T-cell (primary cell): ENCODE measurements around the gene ANAPC1. TPM values are rescaled to one million over a fixed set of nuclear protein-coding genes. Genes with fewer than 3 reads are reported as not detected.
A peak's percentile ranks its signal among the peaks of the same experiment; 100 is the strongest.

Source experiments
- ATAC-seq, 4 experiments: fragments of 200-7000 bp in 3 of 4; fragments of 150-1000 bp in 1 of 4; cut with Tn5 transposase; replicated peaks in 1 of 4; 1 replicate in 3 of 4; 2 replicates in 1 of 4; pipeline ENCODE4 v1.10.0; 2021; ENCODE audit warnings: moderate library complexity in 3 of 4, mild to moderate bottlenecking in 2 of 4, moderate number of reproducible peaks in 1 of 4
- CTCF ChIA-PET, 2 donors: fragments of 300-600 bp; sonication (Branson Sonifier 250); formaldehyde crosslinking; loops; one replicate each; lab custom pipeline; 2022; ENCODE audit warnings: antibody characterized with exemption in 2 of 2; lab: Charles Lee
- POLR2A ChIA-PET, 2 donors: fragments of 300-600 bp; sonication (Branson Sonifier 250); formaldehyde crosslinking; loops; one replicate each; lab custom pipeline; 2022; ENCODE audit warnings: antibody characterized with exemption in 2 of 2; lab: Charles Lee
- DNase-seq, 35 experiments: peaks; one replicate each; pipeline versions ENCODE4 v3.0.0 to v3.0.0-alpha.2; 2013 to 2023
- H3K27ac ChIP-seq: one replicate; pipeline ENCODE4 v1.5.1; 2013; ENCODE audit warnings: low read length
- H3K27me3 ChIP-seq, 2 experiments: replicated peaks in 1 of 2; 1 replicate in 1 of 2; 2 replicates in 1 of 2; pipeline versions ENCODE4 v1.6.1 to v1.7.0; 2013; ENCODE audit warnings: low read length in 1 of 2, mixed read lengths in 1 of 2; ENCODE audit not compliant: control insufficient read depth in 2 of 2, insufficient read depth in 2 of 2; ENCODE audit errors: extremely low read depth in 1 of 2
- H3K36me3 ChIP-seq, 2 donors: 1 replicate in 1 of 2; 2 replicates in 1 of 2; pipeline versions ENCODE4 v1.6.1 to v1.7.0; 2013; ENCODE audit warnings: low read length in 1 of 2; ENCODE audit not compliant: control insufficient read depth in 2 of 2, insufficient read depth in 1 of 2; ENCODE audit errors: extremely low read depth in 1 of 2
- H3K4me1 ChIP-seq, 2 experiments: 1 replicate in 1 of 2; 2 replicates in 1 of 2; pipeline versions ENCODE4 v1.6.1 to v1.7.0; 2013; ENCODE audit warnings: low read length in 2 of 2, mixed read lengths in 1 of 2; ENCODE audit not compliant: insufficient read depth in 2 of 2, control insufficient read depth in 1 of 2; ENCODE audit errors: extremely low read depth in 1 of 2
- H3K4me3 ChIP-seq, 2 donors: 1 replicate in 1 of 2; 2 replicates in 1 of 2; pipeline versions ENCODE4 v1.5.1 to v1.7.0; 2013; ENCODE audit warnings: mild to moderate bottlenecking in 2 of 2, low read length in 1 of 2, moderate library complexity in 1 of 2; ENCODE audit not compliant: control insufficient read depth in 1 of 2; ENCODE audit errors: extremely low read depth in 1 of 2
- H3K9me3 ChIP-seq: 2 replicates; pipeline ENCODE4 v1.7.0; 2013
- H3K27ac Mint-ChIP-seq, 2 donors: one replicate each; pipeline ENCODE4 v1.8.0; 2020 to 2021; ENCODE audit warnings: mild to moderate bottlenecking in 2 of 2, mixed read lengths in 2 of 2
- H3K27me3 Mint-ChIP-seq, 2 donors: one replicate each; pipeline ENCODE4 v1.8.0; 2021 to 2022; ENCODE audit warnings: mixed read lengths in 2 of 2
- H3K36me3 Mint-ChIP-seq: one replicate; pipeline ENCODE4 v1.8.0; 2021; ENCODE audit warnings: mixed read lengths
- H3K4me1 Mint-ChIP-seq, 3 donors: one replicate each; pipeline ENCODE4 v1.8.0; 2020 to 2022; ENCODE audit warnings: mixed read lengths in 3 of 3, mild to moderate bottlenecking in 1 of 3
- H3K4me3 Mint-ChIP-seq, 3 donors: one replicate each; pipeline ENCODE4 v1.8.0; 2020 to 2022; ENCODE audit warnings: mild to moderate bottlenecking in 3 of 3, mixed read lengths in 3 of 3, moderate library complexity in 3 of 3
- H3K9me3 Mint-ChIP-seq, 3 donors: one replicate each; pipeline ENCODE4 v1.8.0; 2020 to 2022; ENCODE audit warnings: mixed read lengths in 3 of 3
- WGBS: methylation state at CpG from one replicate; pipeline ENCODE4 v1.1.5; 2013; ENCODE audit warnings: missing lambda C conversion rate; ENCODE audit not compliant: insufficient coverage; 5-methylcytosine and 5-hydroxymethylcytosine counted together
- total RNA-seq, 35 experiments: library from RNA in 6 of 35; stranded (reverse) in 6 of 35; fragments of 120-200 nt in 1 of 35; gene quantifications; one replicate each; pipeline versions ENCODE4 v1.2.1 to v1.2.4 and lab custom pipeline; 2013 to 2026

The ANAPC1 gene, protein sequence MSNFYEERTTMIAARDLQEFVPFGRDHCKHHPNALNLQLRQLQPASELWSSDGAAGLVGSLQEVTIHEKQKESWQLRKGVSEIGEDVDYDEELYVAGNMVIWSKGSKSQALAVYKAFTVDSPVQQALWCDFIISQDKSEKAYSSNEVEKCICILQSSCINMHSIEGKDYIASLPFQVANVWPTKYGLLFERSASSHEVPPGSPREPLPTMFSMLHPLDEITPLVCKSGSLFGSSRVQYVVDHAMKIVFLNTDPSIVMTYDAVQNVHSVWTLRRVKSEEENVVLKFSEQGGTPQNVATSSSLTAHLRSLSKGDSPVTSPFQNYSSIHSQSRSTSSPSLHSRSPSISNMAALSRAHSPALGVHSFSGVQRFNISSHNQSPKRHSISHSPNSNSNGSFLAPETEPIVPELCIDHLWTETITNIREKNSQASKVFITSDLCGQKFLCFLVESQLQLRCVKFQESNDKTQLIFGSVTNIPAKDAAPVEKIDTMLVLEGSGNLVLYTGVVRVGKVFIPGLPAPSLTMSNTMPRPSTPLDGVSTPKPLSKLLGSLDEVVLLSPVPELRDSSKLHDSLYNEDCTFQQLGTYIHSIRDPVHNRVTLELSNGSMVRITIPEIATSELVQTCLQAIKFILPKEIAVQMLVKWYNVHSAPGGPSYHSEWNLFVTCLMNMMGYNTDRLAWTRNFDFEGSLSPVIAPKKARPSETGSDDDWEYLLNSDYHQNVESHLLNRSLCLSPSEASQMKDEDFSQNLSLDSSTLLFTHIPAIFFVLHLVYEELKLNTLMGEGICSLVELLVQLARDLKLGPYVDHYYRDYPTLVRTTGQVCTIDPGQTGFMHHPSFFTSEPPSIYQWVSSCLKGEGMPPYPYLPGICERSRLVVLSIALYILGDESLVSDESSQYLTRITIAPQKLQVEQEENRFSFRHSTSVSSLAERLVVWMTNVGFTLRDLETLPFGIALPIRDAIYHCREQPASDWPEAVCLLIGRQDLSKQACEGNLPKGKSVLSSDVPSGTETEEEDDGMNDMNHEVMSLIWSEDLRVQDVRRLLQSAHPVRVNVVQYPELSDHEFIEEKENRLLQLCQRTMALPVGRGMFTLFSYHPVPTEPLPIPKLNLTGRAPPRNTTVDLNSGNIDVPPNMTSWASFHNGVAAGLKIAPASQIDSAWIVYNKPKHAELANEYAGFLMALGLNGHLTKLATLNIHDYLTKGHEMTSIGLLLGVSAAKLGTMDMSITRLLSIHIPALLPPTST (N-terminal part only)
- total RNA-seq, result 10 to 100 TPM; 51.3 to 69.9 (median 63.8) TPM
- total RNA-seq (2013), result 58.7 TPM
- total RNA-seq (lab: John Stamatoyannopoulos, UW), result 49.3 to 184 (median 88.7) reads per million in 29 experiments

DNA sequence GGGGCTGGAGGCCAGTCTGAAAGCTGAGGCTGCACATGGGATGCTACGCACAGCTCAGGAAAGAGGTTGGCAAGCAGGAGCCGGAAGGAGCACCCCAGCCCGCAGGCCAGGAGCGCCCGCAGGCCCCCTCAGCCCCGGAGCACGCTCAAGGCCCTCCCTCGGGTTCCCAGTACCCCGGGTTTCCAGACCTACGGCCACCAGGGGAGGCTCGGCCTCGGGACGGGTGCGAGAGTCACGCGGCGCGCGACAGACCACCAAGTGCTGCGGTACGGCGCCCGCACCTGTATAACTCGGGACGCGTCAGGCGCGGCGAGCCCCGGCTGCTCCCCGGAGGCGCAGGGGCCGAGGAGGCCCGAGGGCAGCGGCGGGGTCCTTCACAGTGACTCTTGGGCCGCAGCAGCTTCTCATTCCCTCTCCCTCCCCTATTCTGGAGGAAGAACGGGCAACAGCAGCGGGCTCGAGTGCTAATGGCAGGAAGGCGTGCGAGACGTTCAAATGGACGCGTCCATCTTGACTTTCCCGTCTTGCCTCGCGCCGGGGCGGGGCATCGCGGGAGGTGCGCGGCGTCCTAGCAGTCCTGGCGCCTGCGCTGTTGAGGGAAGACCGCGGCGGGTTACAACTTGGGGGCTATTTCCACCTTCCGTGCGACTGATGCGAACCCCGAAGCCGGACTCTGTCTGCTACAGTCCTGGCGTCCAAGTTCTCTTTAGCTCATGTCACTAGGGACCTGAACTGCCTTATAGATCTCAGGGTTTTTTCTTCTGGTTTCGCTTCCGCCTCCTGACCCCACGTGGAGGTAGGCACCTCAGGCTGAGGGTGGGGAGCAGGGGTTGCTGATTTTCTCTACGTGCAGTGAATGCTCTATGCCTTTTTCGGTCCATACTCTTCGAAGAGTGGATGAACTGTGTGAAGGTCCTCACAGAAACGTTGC lies at the start of gene ANAPC1:
Gene ANAPC1, minus strand, starts transcription at position 533 of the 931 bp plus-strand sequence. CDS start 3,368 bp downstream, outside the sequence.
- Histone ChIP-seq H3K4me1 (peaks cover 2 to 18% of the 10 kb centered on the region in 2 experiments), H3K27ac (peak within 1 kb of the TSS; percentile 85), H3K27me3 (no peaks in the 10 kb centered on the region), H3K4me3 (peak within 1 kb of the TSS; percentile 94 to 97), H3K9me3 (no peaks in the 10 kb centered on the region), H3K36me3 (no peaks in the 10 kb centered on the region)
- 0% methylated on average over 65 of the region's 73 CpGs for WGBS
- ATAC-seq (peak; percentile 96 to 97 (median 97)), DNase-seq (peak; percentile 70 to 89 (median 82))
- ChIA-PET POLR2A (interaction anchor here in 1 of 2 donors (0.6 kb wide), 1 partner anchor 353 kb away, joined by 3 read pairs; no protein-coding TSS in a partner anchor), CTCF (interaction anchor here (0.6 to 1.1 kb wide), 7 partner anchors 117 to 617 kb away, joined by 3 to 5 read pairs (median 4); no protein-coding TSS in a partner anchor)
- Mint-ChIP-seq H3K9me3 (no peaks in the 10 kb centered on the region), H3K36me3 (peaks cover 4% of the 10 kb centered on the region), H3K27ac (peak within 1 kb of the TSS; percentile 96), H3K4me1 (peaks cover 9 to 21% (median 19%) of the 10 kb centered on the region in 3 donors), H3K27me3 (no peaks in the 10 kb centered on the region), H3K4me3 (peak within 1 kb of the TSS; percentile 84 to 95 (median 90))

DNA sequence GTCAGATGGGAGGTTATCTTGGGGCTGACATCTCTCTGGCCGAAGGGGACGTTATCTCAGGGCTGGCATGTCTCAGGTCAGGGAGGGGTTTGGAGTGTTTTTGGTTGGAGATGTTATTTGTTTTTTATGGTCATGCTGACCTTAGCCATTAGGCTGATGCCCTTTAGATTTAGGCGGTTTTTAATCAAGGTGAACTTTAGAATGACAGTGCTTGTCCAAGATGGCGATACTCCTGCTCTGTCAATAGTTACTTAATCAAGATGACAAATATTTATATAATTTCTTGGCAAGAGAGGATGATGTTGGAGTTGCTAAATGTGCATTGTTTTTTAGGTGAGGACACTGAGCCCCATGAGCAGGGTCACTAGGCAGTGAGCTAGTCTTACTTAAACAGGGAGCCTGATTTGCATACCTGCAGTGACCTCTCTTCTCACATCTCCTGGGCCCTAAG lies 48.9 kb upstream of the ANAPC1 start:
- peaks cover 0 to 4% (median 0%) of the 10 kb centered on the region in 3 donors for H3K4me1 Mint-ChIP-seq
- H3K27ac ChIP-seq, result no peak overlapping the region
- no peak overlapping the region for H3K27ac Mint-ChIP-seq
- H3K36me3 ChIP-seq, result no peaks in the 10 kb centered on the region
- no peak for ATAC-seq
- no peak overlapping the region for H3K4me3 Mint-ChIP-seq
- H3K9me3 ChIP-seq, result no peaks in the 10 kb centered on the region
- H3K27me3 Mint-ChIP-seq, result peaks cover 0 to 3% of the 10 kb centered on the region in 2 donors
- no peak for DNase-seq
- POLR2A ChIA-PET, result no interaction called here
- CTCF ChIA-PET, result no interaction called here
- H3K4me3 ChIP-seq, result no peak overlapping the region
- no peaks in the 10 kb centered on the region for H3K9me3 Mint-ChIP-seq
- 100% methylated on average over 2 of the region's 4 CpGs for WGBS
- peaks cover 0 to 6% of the 10 kb centered on the region in 2 experiments for H3K27me3 ChIP-seq
- no peaks in the 10 kb centered on the region for H3K4me1 ChIP-seq
- no peaks in the 10 kb centered on the region for H3K36me3 Mint-ChIP-seq

DNA sequence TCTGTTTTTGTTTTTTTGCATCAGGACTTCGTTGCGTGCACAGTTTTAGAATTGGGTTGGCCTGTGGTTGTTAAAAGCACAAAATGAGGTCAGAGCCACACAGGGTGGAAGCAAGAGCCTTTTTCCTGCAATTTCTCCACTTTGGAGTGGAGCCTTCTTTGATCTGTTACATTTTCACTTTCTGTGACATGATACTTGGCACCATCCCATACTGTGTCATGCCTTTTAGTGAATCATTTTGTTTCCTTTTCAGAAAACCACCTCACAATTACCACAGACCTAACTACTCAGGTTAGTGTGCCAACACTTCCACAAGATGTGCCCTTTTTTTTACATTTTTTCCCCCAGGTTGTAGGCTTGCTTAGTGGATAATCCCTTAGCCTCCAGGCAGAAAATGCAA lies 46.9 kb upstream of the ANAPC1 start:
- no peak for DNase-seq
- Mint-ChIP-seq H3K36me3 (no peaks in the 10 kb centered on the region), H3K4me1 (peaks cover 0 to 4% (median 0%) of the 10 kb centered on the region in 3 donors), H3K27ac (no peak overlapping the region), H3K9me3 (no peaks in the 10 kb centered on the region), H3K27me3 (peaks cover 0 to 7% of the 10 kb centered on the region in 2 donors), H3K4me3 (no peak overlapping the region)
- ATAC-seq, result no peak
- no peak overlapping the region for H3K27ac ChIP-seq
- 33% methylated on average over 2 of the region's 2 CpGs for WGBS
- no peaks in the 10 kb centered on the region for H3K9me3 ChIP-seq
- peaks cover 0 to 6% of the 10 kb centered on the region in 2 experiments for H3K27me3 ChIP-seq
- no peaks in the 10 kb centered on the region for H3K4me1 ChIP-seq
- POLR2A ChIA-PET, result no interaction called here
- no peak overlapping the region for H3K4me3 ChIP-seq
- CTCF ChIA-PET, result interaction anchor here in 1 of 2 donors (0.7 kb wide), 1 partner anchor 792 kb away, joined by 3 read pairs; no protein-coding TSS in a partner anchor
- H3K36me3 ChIP-seq, result no peaks in the 10 kb centered on the region

DNA sequence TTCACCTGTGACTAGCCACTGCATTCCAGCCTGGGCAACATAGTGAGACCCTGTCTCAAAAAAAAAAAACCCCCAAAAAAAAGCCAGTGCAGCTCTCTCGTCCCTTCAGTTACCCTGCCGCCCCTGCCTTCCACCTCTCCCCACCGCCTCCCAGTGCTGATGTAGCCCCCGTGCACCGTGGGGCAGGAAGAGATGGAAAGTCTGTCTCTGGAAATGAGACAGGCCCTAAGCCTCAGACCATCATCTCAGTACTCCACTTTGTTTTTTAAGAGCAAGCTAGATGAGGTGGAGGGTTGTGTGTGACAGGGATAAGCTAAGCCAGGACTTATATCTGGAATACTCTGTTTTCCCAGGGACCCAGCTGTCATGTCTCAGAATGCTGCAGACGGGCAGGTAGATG lies 46.4 kb upstream of the ANAPC1 start:
- no CpG with 5 or more reads among the region's 6 CpGs for WGBS
- ChIA-PET POLR2A (interaction anchor here in 1 of 2 donors (0.6 kb wide), 1 partner anchor 9 kb away, joined by 7 read pairs; no protein-coding TSS in a partner anchor), CTCF (no interaction called here)
- H3K4me3 Mint-ChIP-seq, result no peak overlapping the region
- no peaks in the 10 kb centered on the region for H3K9me3 Mint-ChIP-seq
- DNase-seq, result no peak
- H3K4me1 Mint-ChIP-seq, result peaks cover 0 to 4% (median 0%) of the 10 kb centered on the region in 3 donors
- H3K4me1 ChIP-seq, result no peaks in the 10 kb centered on the region
- ATAC-seq, result no peak
- no peaks in the 10 kb centered on the region for H3K36me3 ChIP-seq
- H3K4me3 ChIP-seq, result no peak overlapping the region
- H3K9me3 ChIP-seq, result no peaks in the 10 kb centered on the region
- peaks cover 0 to 8% of the 10 kb centered on the region in 2 experiments for H3K27me3 ChIP-seq
- no peak overlapping the region for H3K27ac ChIP-seq
- peaks cover 0 to 7% of the 10 kb centered on the region in 2 donors for H3K27me3 Mint-ChIP-seq
- H3K27ac Mint-ChIP-seq, result no peak overlapping the region
- H3K36me3 Mint-ChIP-seq, result no peaks in the 10 kb centered on the region

DNA sequence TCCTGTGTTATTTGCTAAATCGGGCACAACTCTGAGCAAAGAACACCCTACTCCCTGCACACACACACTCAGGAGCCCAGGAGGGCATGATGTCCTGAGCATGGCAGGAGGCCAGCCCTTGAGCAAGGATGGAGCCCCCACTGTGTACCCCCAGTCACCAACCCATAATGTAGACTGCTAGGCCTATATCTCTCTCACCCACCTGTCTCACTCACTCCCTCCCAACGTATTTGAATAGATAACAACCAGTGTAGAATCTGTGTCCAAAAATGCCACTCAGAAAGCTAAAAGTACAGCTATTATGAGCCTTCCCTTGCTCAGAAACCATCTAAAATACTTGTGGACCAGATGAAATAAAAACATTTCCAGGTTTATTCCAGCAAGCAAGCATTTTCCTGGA lies 43.7 kb upstream of the ANAPC1 start:
- Histone ChIP-seq H3K4me1 (no peaks in the 10 kb centered on the region), H3K9me3 (no peaks in the 10 kb centered on the region), H3K4me3 (no peak overlapping the region), H3K36me3 (no peaks in the 10 kb centered on the region), H3K27ac (no peak overlapping the region), H3K27me3 (peaks cover 0 to 12% of the 10 kb centered on the region in 2 experiments)
- H3K27ac Mint-ChIP-seq, result no peak overlapping the region
- WGBS, result 67% methylated on average over 1 of the region's 2 CpGs
- ChIA-PET POLR2A (no interaction called here), CTCF (interaction anchor here in 1 of 2 donors (0.6 kb wide), 1 partner anchor 126 kb away, joined by 4 read pairs; no protein-coding TSS in a partner anchor)
- no peaks in the 10 kb centered on the region for H3K9me3 Mint-ChIP-seq
- no peak for DNase-seq
- H3K36me3 Mint-ChIP-seq, result no peaks in the 10 kb centered on the region
- no peak overlapping the region for H3K4me3 Mint-ChIP-seq
- H3K4me1 Mint-ChIP-seq, result peaks cover 0 to 4% (median 0%) of the 10 kb centered on the region in 3 donors
- ATAC-seq, result no peak
- peaks cover 0 to 12% of the 10 kb centered on the region in 2 donors for H3K27me3 Mint-ChIP-seq
